ENCODE data around the gene SMCHD1. TPM values are rescaled to one million over a fixed set of nuclear protein-coding genes. Genes with fewer than 3 reads are reported as not detected.
"Not testable (repeated sequence)": the region's sequence is repeated elsewhere in the genome, so short reads cannot be mapped to it uniquely, and the experiment has no call there.

SMCHD1 gene
- total RNA-seq, 2 experiments from 2014 or later: 195 to 215 TPM

- H3K9me3 Mint-ChIP-seq: peaks cover 17% of the 10 kb centered on the region
- H3K4me3 Mint-ChIP-seq, H3K27ac Mint-ChIP-seq, POLR2A ChIA-PET, H3K4me1 Mint-ChIP-seq, DNase-seq, H3K27me3 Mint-ChIP-seq: not testable (repeated sequence)
- H3K36me3 Mint-ChIP-seq (ENCODE audit: low read depth): peaks cover 34% of the 10 kb centered on the region
- CTCF ChIA-PET: interaction anchor here (0.8 to 1.2 kb wide), 2 partner anchors 9 to 105 kb away, joined by 3 to 4 read pairs; no protein-coding TSS in a partner anchor
Measured at GRCh38 chr18:2808640-2809039, 153.1 kb downstream of the SMCHD1 start.

GRCh38 chr18:2809666-2810183 lies 154.2 kb downstream of the SMCHD1 start:
- H3K27ac Mint-ChIP-seq, DNase-seq, H3K27me3 Mint-ChIP-seq, H3K4me3 Mint-ChIP-seq, H3K4me1 Mint-ChIP-seq: not testable (repeated sequence)
- Mint-ChIP-seq H3K36me3 (ENCODE audit: low read depth) (peaks cover 25% of the 10 kb centered on the region), H3K9me3 (peaks cover 21% of the 10 kb centered on the region)
- POLR2A ChIA-PET: interaction anchor here (1.1 kb wide), 1 partner anchor 101 kb away, joined by 6 read pairs; no protein-coding TSS in a partner anchor
- CTCF ChIA-PET: interaction anchor here (0.6 to 1.2 kb wide), 4 partner anchors 8 to 322 kb away, joined by 3 read pairs; no protein-coding TSS in a partner anchor

GRCh38 chr18:2811416-2811815 lies 155.9 kb downstream of the SMCHD1 start:
- DNase-seq: no peak
- ChIA-PET CTCF (no interaction called here), POLR2A (no interaction called here)
- H3K27ac Mint-ChIP-seq: no peak overlapping the region
- H3K9me3 Mint-ChIP-seq: peaks cover 31% of the 10 kb centered on the region
- H3K36me3 Mint-ChIP-seq (ENCODE audit: low read depth): peaks cover 13% of the 10 kb centered on the region
- H3K4me1 Mint-ChIP-seq: no peaks in the 10 kb centered on the region
- peaks cover 4% of the 10 kb centered on the region for H3K27me3 Mint-ChIP-seq
- no peak overlapping the region for H3K4me3 Mint-ChIP-seq

- ChIA-PET POLR2A (no interaction called here), CTCF (no interaction called here)
- Mint-ChIP-seq H3K36me3 (ENCODE audit: low read depth) (no peaks in the 10 kb centered on the region), H3K27ac (no peak overlapping the region), H3K27me3 (peaks cover 11% of the 10 kb centered on the region), H3K9me3 (peaks cover 31% of the 10 kb centered on the region), H3K4me1 (no peaks in the 10 kb centered on the region), H3K4me3 (no peak overlapping the region)
- no peak for DNase-seq
Measured at GRCh38 chr18:2814928-2815327, 159.4 kb downstream of the SMCHD1 start.

GRCh38 chr18:2818281-2818680 lies 162.8 kb downstream of the SMCHD1 start:
- no peak overlapping the region for H3K4me3 Mint-ChIP-seq
- peaks cover 20% of the 10 kb centered on the region for H3K9me3 Mint-ChIP-seq
- H3K4me1 Mint-ChIP-seq: no peaks in the 10 kb centered on the region
- DNase-seq: no peak
- POLR2A ChIA-PET: no interaction called here
- CTCF ChIA-PET: interaction anchor here (1.0 kb wide), 1 partner anchor 9 kb away, joined by 3 read pairs; no protein-coding TSS in a partner anchor
- H3K27me3 Mint-ChIP-seq: peaks cover 10% of the 10 kb centered on the region
- no peak overlapping the region for H3K27ac Mint-ChIP-seq
- H3K36me3 Mint-ChIP-seq (ENCODE audit: low read depth): no peaks in the 10 kb centered on the region

GRCh38 chr18:2821695-2822094 lies 166.2 kb downstream of the SMCHD1 start:
- Mint-ChIP-seq H3K27me3 (peaks cover 8% of the 10 kb centered on the region), H3K36me3 (ENCODE audit: low read depth) (no peaks in the 10 kb centered on the region), H3K4me1 (no peaks in the 10 kb centered on the region), H3K27ac (no peak overlapping the region), H3K4me3 (no peak overlapping the region), H3K9me3 (peaks cover 2% of the 10 kb centered on the region)
- ChIA-PET CTCF (interaction anchor here (1.6 kb wide), 1 partner anchor 8 kb away, joined by 3 read pairs; no protein-coding TSS in a partner anchor), POLR2A (no interaction called here)
- DNase-seq: no peak

GRCh38 chr18:2822213-2822921 lies 166.8 kb downstream of the SMCHD1 start:
- DNase-seq: no peak
- Mint-ChIP-seq H3K27ac (no peak overlapping the region), H3K36me3 (ENCODE audit: low read depth) (no peaks in the 10 kb centered on the region), H3K4me3 (no peak overlapping the region), H3K27me3 (peaks cover 5% of the 10 kb centered on the region), H3K9me3 (peaks cover 2% of the 10 kb centered on the region), H3K4me1 (no peaks in the 10 kb centered on the region)
- POLR2A ChIA-PET: no interaction called here
- CTCF ChIA-PET: interaction anchor here (0.5 to 1.6 kb wide), 2 partner anchors 7 to 67 kb away, joined by 3 read pairs; no protein-coding TSS in a partner anchor

GRCh38 chr18:2823202-2823601 lies 167.7 kb downstream of the SMCHD1 start:
- ChIA-PET POLR2A (no interaction called here), CTCF (no interaction called here)
- no peaks in the 10 kb centered on the region for H3K4me1 Mint-ChIP-seq

GRCh38 chr18:2823966-2824365 lies 168.4 kb downstream of the SMCHD1 start:
- Mint-ChIP-seq H3K36me3 (ENCODE audit: low read depth) (no peaks in the 10 kb centered on the region), H3K9me3 (peaks cover 2% of the 10 kb centered on the region), H3K4me3 (no peak overlapping the region), H3K4me1 (no peaks in the 10 kb centered on the region), H3K27me3 (peaks cover 4% of the 10 kb centered on the region), H3K27ac (no peak overlapping the region)
- POLR2A ChIA-PET: no interaction called here
- DNase-seq: no peak
- CTCF ChIA-PET: no interaction called here

More at GRCh38 chr18:2823202-2823601, 167.7 kb downstream of the SMCHD1 start:
- no peak for DNase-seq
- H3K36me3 Mint-ChIP-seq (ENCODE audit: low read depth): no peaks in the 10 kb centered on the region
- peaks cover 5% of the 10 kb centered on the region for H3K27me3 Mint-ChIP-seq
- peaks cover 2% of the 10 kb centered on the region for H3K9me3 Mint-ChIP-seq
- no peak overlapping the region for H3K27ac Mint-ChIP-seq
- no peak overlapping the region for H3K4me3 Mint-ChIP-seq

GRCh38 chr18:2824865-2825264 lies 169.3 kb downstream of the SMCHD1 start:
- no peaks in the 10 kb centered on the region for H3K36me3 Mint-ChIP-seq (ENCODE audit: low read depth)
- POLR2A ChIA-PET: no interaction called here
- H3K9me3 Mint-ChIP-seq: no peaks in the 10 kb centered on the region

GRCh38 chr18:2825613-2826175 lies 170.2 kb downstream of the SMCHD1 start:
- Mint-ChIP-seq H3K27ac (no peak overlapping the region), H3K36me3 (ENCODE audit: low read depth) (no peaks in the 10 kb centered on the region), H3K9me3 (no peaks in the 10 kb centered on the region), H3K27me3 (peaks cover 4% of the 10 kb centered on the region), H3K4me3 (no peak overlapping the region), H3K4me1 (no peaks in the 10 kb centered on the region)
- POLR2A ChIA-PET: no interaction called here
- DNase-seq: no peak
- CTCF ChIA-PET: interaction anchor here (0.6 to 1.4 kb wide), 3 partner anchors 21 to 252 kb away, joined by 3 to 6 read pairs (median 5); partner anchors contain the start of gene EMILIN2

More at GRCh38 chr18:2824865-2825264, 169.3 kb downstream of the SMCHD1 start:
- H3K27me3 Mint-ChIP-seq: peaks cover 4% of the 10 kb centered on the region
- no peak overlapping the region for H3K27ac Mint-ChIP-seq
- no peaks in the 10 kb centered on the region for H3K4me1 Mint-ChIP-seq
- CTCF ChIA-PET: no interaction called here
- no peak overlapping the region for H3K4me3 Mint-ChIP-seq
- no peak for DNase-seq

GRCh38 chr18:2826581-2826980 lies 171.1 kb downstream of the SMCHD1 start:
- H3K36me3 Mint-ChIP-seq (ENCODE audit: low read depth): no peaks in the 10 kb centered on the region
- peaks cover 5% of the 10 kb centered on the region for H3K27me3 Mint-ChIP-seq
- H3K27ac Mint-ChIP-seq: no peak overlapping the region
- CTCF ChIA-PET: interaction anchor here (1.4 kb wide), 1 partner anchor 20 kb away, joined by 5 read pairs; the partner anchor contains the start of gene EMILIN2
- H3K9me3 Mint-ChIP-seq: no peaks in the 10 kb centered on the region
- H3K4me1 Mint-ChIP-seq: no peaks in the 10 kb centered on the region
- H3K4me3 Mint-ChIP-seq: no peak overlapping the region
- POLR2A ChIA-PET: no interaction called here
- DNase-seq: no peak

- Mint-ChIP-seq H3K27me3 (peaks cover 5% of the 10 kb centered on the region), H3K4me3 (no peak overlapping the region), H3K27ac (no peak overlapping the region), H3K4me1 (no peaks in the 10 kb centered on the region), H3K9me3 (no peaks in the 10 kb centered on the region), H3K36me3 (ENCODE audit: low read depth) (no peaks in the 10 kb centered on the region)
- no peak for DNase-seq
- ChIA-PET CTCF (interaction anchor here (1.4 kb wide), 1 partner anchor 20 kb away, joined by 5 read pairs; the partner anchor contains the start of gene EMILIN2), POLR2A (no interaction called here)
Measured at GRCh38 chr18:2827061-2827460, 171.5 kb downstream of the SMCHD1 start.
